ENCODE measurements around the gene SLC30A7.

DNA sequence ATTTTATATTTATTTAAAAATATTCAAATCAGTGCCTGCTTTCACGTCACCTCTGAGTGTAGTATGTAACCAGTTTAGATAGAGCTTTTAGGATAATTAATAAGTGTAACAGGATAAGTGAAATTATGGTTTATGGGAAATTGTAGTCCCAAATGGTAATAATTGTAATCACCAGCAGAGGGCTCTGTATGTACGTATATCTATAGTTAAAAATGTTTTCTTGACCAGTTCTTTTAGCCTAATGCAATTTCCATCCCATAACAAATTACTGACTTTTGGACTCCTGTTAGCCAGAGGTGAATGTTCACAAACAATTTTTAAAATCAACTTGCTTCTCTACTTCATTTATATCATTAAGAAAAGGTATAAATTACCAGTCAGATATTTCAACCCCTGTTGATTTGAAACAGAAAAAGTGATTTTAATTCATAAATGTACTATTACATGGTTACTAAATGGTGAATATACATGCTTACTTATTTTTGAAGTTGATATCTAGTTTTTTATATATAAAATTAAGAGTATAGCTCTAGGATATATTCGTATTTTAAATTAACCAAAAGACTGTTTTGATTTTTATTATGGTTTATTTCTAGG is 25.3 kb downstream of the SLC30A7 start:
- TF ChIP-seq ZFP3 (CRISPR knock-in tag; IDR thresholded peaks at IDR 0.05) (no peak), ISL1 (CRISPR knock-in tag; IDR thresholded peaks at IDR 0.05) (no peak), ZC3H10 (CRISPR knock-in tag; IDR thresholded peaks at IDR 0.05) (no peak), CSDC2 (CRISPR knock-in tag; IDR thresholded peaks at IDR 0.05) (no peak)
- TF ChIP-seq, protein P1, sequence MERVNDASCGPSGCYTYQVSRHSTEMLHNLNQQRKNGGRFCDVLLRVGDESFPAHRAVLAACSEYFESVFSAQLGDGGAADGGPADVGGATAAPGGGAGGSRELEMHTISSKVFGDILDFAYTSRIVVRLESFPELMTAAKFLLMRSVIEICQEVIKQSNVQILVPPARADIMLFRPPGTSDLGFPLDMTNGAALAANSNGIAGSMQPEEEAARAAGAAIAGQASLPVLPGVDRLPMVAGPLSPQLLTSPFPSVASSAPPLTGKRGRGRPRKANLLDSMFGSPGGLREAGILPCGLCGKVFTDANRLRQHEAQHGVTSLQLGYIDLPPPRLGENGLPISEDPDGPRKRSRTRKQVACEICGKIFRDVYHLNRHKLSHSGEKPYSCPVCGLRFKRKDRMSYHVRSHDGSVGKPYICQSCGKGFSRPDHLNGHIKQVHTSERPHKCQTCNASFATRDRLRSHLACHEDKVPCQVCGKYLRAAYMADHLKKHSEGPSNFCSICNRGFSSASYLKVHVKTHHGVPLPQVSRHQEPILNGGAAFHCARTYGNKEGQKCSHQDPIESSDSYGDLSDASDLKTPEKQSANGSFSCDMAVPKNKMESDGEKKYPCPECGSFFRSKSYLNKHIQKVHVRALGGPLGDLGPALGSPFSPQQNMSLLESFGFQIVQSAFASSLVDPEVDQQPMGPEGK (CRISPR knock-in tag; IDR thresholded peaks at IDR 0.05; ENCODE audit: borderline replicate concordance): no peak
